Measurements from ENCODE around the gene OSR1. TPM values are rescaled to one million over a fixed set of nuclear protein-coding genes. Genes with fewer than 3 reads are reported as not detected.

OSR1 gene
- total RNA-seq, 2 donors from 2014 or later: 2.1 to 5.3 TPM

- H3K4me3 ChIP-seq: peak overlapping the region in 1 of 2 donors; percentile 8
- no peak for TF ChIP-seq CTCF (IDR thresholded peaks at IDR 0.05)
- TF ChIP-seq POLR2A (IDR thresholded peaks at IDR 0.05): no peak
- ATAC-seq (no peak), DNase-seq (no peak)
- peaks cover 0 to 8% of the 10 kb centered on the region in 2 donors for H3K27me3 ChIP-seq
- no peaks in the 10 kb centered on the region for H3K9me3 ChIP-seq
- 5 to 9% methylated on average over 20 of the region's 20 CpGs for WGBS, 2 donors
- intact Hi-C loops (cut with DNase I): loop anchor here (5.0 kb wide), 1 partner anchor 611 kb away; no protein-coding TSS in a partner anchor
- no peak overlapping the region for H3K27ac ChIP-seq
- no peaks in the 10 kb centered on the region for H3K36me3 ChIP-seq (replicated peaks in 1 of 2; ENCODE audit: insufficient read depth in 1 of 2, low read depth in 2 of 2)
- peaks cover 20% of the 10 kb centered on the region for H3K4me1 ChIP-seq
Observed at GRCh38 chr2:19363474-19363778, 5.0 kb upstream of the OSR1 start.

GRCh38 chr2:19362755-19363473, 4.5 kb upstream of the OSR1 start:
- H3K4me1 ChIP-seq: peaks cover 23% of the 10 kb centered on the region
- peak overlapping the region; percentile 1 to 8 for H3K4me3 ChIP-seq
- H3K27ac ChIP-seq: no peak overlapping the region
- no peaks in the 10 kb centered on the region for H3K9me3 ChIP-seq
- 0% methylated on average over 32 to 33 of the region's 33 CpGs for WGBS, 2 donors
- DNase-seq: peak; percentile 79 to 82 (median 80)
- peaks cover 0 to 11% of the 10 kb centered on the region in 2 donors for H3K27me3 ChIP-seq
- intact Hi-C loops (cut with DNase I): loop anchor here (5.0 kb wide), 1 partner anchor 611 kb away; no protein-coding TSS in a partner anchor
- ATAC-seq: peak; percentile 77
- TF ChIP-seq POLR2A (IDR thresholded peaks at IDR 0.05) (no peak), CTCF (IDR thresholded peaks at IDR 0.05) (peak; percentile 44 to 83 (median 79))
- H3K36me3 ChIP-seq (replicated peaks in 1 of 2; ENCODE audit: insufficient read depth in 1 of 2, low read depth in 2 of 2): no peaks in the 10 kb centered on the region

GRCh38 chr2:19362094-19362754, 3.8 kb upstream of the OSR1 start:
- Histone ChIP-seq H3K4me3 (peak overlapping the region; percentile 1 to 8), H3K27me3 (peaks cover 0 to 18% of the 10 kb centered on the region in 2 donors), H3K27ac (no peak overlapping the region), H3K36me3 (replicated peaks in 1 of 2; ENCODE audit: insufficient read depth in 1 of 2, low read depth in 2 of 2) (no peaks in the 10 kb centered on the region), H3K4me1 (peaks cover 30% of the 10 kb centered on the region), H3K9me3 (no peaks in the 10 kb centered on the region)
- intact Hi-C loops (cut with DNase I): loop anchor here (5.0 kb wide), 1 partner anchor 610 kb away; no protein-coding TSS in a partner anchor
- TF ChIP-seq CTCF (IDR thresholded peaks at IDR 0.05): no peak
- no peak for ATAC-seq
- no peak for DNase-seq
- WGBS, 2 donors: 1 to 3% methylated on average over 13 to 16 of the region's 16 CpGs

GRCh38 chr2:19361325-19361990, 3.0 kb upstream of the OSR1 start:
- Histone ChIP-seq H3K4me3 (peak overlapping the region in 1 of 2 donors; percentile 8), H3K4me1 (peaks cover 38% of the 10 kb centered on the region), H3K36me3 (replicated peaks in 1 of 2; ENCODE audit: insufficient read depth in 1 of 2, low read depth in 2 of 2) (no peaks in the 10 kb centered on the region), H3K9me3 (no peaks in the 10 kb centered on the region), H3K27me3 (peaks cover 0 to 24% of the 10 kb centered on the region in 2 donors), H3K27ac (no peak overlapping the region)
- TF ChIP-seq CTCF (IDR thresholded peaks at IDR 0.05) (no peak), POLR2A (IDR thresholded peaks at IDR 0.05) (no peak)
- ATAC-seq (peak; percentile 24), DNase-seq (peak in 1 of 4 donors; percentile 48)
- 3 to 14% methylated on average over 22 to 51 of the region's 51 CpGs for WGBS, 2 donors
- intact Hi-C loops (cut with DNase I): loop anchor here (5.0 kb wide), 1 partner anchor 609 kb away; no protein-coding TSS in a partner anchor
